ENCODE results near the gene THOC6.
"Not testable (repeated sequence)": the region's sequence is repeated elsewhere in the genome, so short reads cannot be mapped to it uniquely, and the experiment has no call there.

THOC6 gene

DNA sequence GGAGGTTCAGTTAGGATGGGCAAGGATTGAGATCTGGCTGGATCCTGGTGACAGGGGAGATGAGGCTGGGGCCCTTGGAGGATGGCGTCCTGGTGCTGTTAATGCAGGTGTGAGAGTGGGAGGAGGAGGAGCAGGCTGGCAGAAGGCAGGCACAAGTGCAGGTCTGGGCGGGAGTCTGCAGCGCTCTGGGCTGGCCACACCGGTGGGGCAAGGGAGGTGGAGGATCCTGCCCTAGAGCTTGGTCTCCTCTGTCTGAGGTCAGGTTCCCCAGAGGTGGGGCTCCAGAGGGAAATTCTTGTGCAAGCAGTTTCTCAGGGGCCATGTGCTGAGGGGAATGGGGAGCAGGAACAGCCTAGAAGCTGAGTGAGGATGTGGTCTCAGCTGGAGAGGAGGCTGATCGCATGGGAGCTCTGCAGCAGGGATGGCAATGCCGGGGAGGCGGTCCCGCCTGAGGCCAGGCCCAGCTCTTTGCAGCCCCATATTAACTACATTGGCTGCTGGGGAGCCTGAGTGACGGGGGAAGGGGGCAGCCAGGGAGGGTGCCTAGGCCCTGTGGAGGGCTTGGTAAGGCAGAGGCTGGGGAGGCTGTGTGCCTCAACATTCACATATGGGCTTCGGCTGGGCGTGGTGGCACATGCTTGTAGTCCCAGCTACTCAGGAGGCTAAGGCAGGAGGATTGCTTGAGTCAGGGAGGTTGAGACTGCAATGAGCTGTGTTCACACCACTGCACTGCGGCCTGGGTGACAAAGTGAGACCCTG lies 28.9 kb downstream of the THOC6 start:
- not testable (repeated sequence) for DNase-seq

DNA sequence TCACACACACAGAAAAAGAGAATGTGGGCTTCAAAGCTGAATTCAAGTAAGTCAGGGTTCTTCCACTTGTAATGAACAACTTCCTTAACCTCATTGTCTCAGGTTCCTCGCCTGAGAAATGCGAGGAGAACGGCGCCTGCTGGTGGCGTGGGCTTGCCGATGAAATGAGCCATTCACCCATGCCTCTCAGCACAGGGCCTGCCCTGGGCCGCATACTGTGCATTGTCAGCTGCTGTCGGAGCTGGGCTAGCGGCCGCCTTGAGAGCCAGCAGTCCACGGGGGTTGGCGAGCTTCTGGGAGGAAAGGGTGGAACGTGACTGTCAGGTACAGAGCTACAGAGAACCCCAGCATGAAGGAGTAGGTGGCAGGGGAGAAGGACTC lies 29.5 kb downstream of the THOC6 start:
- not testable (repeated sequence) for DNase-seq

GRCh38 chr16:3054965-3055733 lies 31.3 kb downstream of the THOC6 start:
- DNase-seq, result no peak

GRCh38 chr16:3055734-3056115 lies 31.9 kb downstream of the THOC6 start:
- DNase-seq, result peak in 1 of 56 donors; percentile 5

DNA sequence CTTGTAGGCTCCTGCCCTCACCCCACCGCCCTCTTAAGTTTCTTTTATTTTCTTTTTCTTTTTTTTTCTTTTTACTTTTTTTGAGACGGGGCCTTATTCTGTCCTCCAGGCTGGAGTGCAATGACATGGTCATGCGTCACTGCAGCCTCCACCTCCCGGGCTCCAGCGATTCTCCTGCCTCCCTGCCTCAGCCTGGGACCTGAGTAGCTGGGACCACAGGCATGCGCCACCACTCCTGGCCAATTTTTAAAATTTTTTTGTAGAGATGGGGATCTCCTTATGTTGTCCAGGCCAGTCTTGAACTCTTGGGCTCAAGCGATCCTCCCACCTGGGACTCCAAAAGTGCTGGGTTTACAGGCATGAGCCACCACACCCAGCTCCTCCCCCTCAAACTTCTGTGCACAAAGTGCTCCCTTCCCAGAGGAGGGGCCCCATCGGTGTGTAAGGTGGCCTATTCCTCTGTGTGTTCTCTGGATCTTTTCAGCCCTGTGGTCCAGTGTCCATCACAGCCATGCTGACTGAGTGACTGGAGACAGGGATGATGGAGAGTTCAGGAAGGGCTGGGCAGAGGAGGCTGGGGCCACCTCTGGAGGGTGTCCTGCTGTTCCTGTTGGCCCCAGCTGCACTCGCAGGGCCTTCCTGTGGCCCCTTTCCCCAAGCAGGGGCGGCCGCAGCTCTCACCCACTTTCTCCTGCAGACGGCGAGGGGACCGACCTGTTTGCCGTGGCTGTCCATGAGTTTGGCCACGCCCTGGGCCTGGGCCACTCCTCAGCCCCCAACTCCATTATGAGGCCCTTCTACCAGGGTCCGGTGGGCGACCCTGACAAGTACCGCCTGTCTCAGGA lies 32.7 kb downstream of the THOC6 start:
- DNase-seq, result no peak

DNA sequence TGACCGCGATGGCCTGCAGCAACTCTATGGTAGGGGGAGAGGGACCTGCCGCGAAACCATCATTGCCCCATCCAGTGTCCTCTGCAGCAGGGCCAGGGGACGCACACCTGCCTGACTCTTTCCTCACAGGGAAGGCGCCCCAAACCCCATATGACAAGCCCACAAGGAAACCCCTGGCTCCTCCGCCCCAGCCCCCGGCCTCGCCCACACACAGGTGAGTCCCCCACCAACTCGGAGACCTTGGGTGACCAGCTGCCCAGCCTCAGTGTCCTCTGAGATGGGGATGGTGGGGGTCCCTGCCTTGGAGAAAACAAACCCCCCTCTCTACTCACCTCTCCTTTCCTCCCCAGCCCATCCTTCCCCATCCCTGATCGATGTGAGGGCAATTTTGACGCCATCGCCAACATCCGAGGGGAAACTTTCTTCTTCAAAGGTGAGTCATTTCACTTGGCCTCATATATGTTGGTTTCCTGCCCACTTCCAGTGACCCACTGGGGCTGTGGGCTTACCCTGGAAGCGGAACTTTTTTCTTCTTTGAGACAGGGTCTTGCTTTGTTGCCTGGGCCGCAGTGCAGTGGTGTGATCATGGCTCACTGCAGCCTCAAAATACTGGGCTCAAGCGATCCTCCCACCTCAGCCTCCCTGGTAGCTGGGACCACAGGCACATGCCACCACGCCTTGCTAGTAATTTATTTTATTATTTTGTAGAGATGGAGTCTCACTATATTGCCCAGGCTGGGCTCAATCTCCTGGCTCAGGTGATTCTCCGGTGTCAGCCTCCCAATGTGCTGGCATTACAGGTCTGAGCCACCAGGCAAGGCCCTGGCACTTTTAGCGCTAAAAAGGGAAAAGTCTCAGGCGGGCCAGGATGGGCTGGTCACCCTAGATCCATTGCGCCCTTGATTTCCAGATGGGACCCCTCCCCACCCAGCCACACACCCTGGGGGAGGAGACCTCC lies 33.6 kb downstream of the THOC6 start:
- no peak for DNase-seq

- peak in 28 of 56 donors; percentile 6 to 48 (median 27) for DNase-seq
These were observed 34.5 kb downstream of the THOC6 start for GRCh38 chr16:3058139-3059030.

- peak in 53 of 56 donors; percentile 25 to 85 (median 63) for DNase-seq
These were observed 35.3 kb downstream of the THOC6 start for GRCh38 chr16:3059041-3059722.

DNA sequence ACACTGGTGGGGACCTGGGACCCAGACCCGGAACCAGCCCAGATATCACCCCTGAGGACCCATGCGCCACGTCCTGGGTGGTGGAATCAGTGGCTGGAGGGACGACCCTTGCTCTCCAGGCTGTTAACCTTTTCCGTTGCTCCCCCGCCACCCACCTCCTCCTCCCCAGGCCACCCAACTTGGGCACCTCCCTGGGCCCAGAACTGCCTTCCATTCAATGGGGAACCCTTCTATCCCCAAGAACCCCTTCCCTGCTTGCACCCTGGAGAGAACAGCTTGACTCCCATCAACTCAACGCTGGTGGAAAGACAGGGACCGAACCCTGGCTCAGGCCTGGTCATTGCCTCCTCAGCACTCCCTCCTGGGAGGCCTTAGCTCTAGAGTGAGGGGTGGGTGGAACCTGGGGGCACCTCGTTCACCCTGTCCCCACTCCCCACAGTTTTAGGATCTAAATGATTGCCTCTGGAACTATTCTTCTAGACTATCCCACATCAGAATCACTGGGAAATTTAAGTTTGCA lies 35.9 kb downstream of the THOC6 start:
- peak in 2 of 56 donors; percentile 6 to 33 for DNase-seq

GRCh38 chr16:3060339-3061127 lies 36.7 kb downstream of the THOC6 start:
- no peak for DNase-seq

DNA sequence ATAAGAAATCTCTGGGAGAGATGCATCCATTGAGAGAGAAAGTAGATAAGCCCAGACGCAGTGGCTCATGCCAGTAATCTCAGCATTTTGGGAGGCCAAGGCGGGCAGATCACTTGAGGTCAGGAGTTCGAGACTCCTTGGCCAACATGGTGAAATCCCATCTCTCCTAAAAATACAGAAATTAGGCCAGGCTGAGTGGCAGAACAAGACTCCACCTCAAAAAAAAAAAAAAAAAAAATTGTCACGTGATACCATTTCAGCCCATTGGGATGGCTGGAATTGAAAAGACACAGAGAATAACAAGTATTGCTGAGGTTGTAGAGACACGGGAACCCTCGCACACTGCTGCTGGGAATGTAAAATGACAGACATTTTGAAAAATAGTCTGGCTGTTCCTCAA lies 38.7 kb downstream of the THOC6 start:
- DNase-seq, result no peak

DNA sequence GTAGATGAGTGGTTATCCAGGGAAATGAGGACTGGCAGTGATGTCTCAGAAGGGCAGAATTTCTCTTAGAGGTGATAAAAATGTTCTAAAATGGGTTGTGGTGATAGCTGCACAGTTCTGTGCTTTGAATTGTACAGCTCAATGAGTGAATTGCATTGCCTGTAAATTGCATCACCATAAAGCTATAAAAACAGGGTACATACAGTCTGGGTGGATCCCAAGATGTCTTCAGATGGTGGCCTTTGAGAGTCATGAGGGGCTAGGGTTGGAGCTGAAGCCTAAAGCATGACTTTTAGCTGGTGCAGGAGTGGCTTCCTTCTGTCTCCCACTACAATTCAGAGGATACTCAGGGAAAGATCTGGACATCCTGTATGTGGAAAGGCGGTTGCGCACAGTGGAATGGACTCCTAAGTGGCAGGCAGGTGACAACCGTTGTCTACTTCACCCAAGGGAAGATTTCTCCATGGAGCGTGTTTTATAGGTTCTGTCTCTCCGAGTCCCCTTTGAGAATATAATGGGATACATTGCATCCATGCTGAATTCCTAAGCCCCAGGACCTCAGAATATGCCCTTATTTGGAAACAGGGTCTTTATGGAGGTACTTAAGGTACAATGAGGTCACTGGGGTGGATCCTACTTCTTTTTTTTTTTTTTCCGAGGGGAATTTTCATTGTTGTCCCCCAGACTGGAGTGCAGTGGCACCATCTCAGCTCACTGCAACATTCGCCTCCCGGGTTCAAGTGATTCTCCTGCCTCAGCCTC lies 40.0 kb downstream of the THOC6 start:
- no peak for DNase-seq

DNA sequence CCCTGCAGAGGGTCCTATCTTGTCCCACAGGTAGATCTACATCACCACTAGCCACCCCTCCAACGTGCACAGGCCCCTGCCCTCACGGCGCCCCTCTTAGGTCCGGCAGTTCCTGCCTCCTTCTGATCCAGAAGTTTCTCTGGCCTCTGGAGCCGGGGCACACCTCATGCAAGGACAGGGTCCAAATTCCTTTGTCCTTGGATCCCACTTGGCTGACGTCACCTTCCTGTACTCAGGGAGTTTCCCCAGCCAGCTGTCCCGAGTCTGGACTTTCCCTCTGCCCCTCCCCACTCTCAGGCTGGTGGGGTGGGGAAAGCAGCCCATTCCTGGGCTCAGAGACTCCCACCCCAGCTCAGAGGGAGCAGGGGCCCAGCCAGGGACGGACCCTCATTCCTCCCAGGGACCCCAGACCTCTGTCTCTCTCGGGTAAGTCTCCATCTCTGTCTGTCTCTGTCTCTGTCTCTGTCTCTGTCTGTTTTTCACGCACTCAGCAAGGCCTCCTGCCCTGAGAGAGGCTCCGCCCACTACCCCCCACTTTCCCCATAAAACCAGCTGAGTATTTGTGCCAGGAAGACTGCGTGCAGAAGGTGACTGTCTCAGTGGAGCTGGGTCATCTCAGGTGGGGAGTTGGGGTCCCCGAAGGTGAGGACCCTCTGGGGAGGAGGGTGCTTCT lies 41.4 kb downstream of the THOC6 start, which contains the start of gene IL32:
Gene IL32, plus strand, starts transcription at position 572 of the 673 bp plus-strand sequence. CDS start 172 bp downstream, outside the sequence.
- no peak for DNase-seq

- no peak for DNase-seq
These were observed 42.1 kb downstream of the THOC6 start for GRCh38 chr16:3065742-3066439.

GRCh38 chr16:3066440-3066748 lies 42.6 kb downstream of the THOC6 start:
- no peak for DNase-seq

DNA sequence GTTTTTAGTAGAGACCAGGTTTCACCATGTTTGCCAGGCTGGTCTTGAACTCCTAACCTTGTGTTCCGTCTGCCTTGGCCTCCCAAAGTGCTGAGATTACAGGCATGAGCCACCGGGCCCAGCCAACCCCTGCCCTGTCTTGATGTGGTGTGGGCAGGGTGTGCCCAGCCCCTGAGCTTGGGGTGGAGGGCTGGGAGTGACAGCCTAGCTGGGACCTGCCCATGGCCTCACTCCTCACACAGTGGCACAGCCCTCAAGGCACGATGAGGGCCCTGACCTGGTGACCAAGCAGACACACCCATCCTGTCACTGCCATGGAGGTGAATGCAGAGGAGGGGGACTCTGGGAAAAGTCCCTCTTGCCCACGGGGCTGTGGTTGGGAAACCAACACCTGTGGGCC lies 44.7 kb downstream of the THOC6 start:
- DNase-seq, result no peak

All from nucleus accumbens (tissue), 56 donors.